HepG2 (cell line): ENCODE data around the gene LPIN3. TPM values are rescaled to one million over a fixed set of nuclear protein-coding genes. Genes with fewer than 3 reads are reported as not detected.

ENCODE experiments used
- HNRNPLL ChIP-seq: fragments of 200-400 bp; formaldehyde crosslinking; IDR thresholded peaks from 2 replicates; pipeline ENCODE4 v1.6.1; 2017; ENCODE audit warnings: mild to moderate bottlenecking, low read depth, low read length; ENCODE audit not compliant: poor library complexity, severe bottlenecking
- KDM4B ChIP-seq: sonication (generic); formaldehyde crosslinking; IDR thresholded peaks from 2 replicates; pipeline ENCODE4 v1.4.0; 2020; ENCODE audit warnings: missing genetic modification reagents
- PBX3 ChIP-seq: sonication (generic); formaldehyde crosslinking; IDR thresholded peaks from 2 replicates; pipeline ENCODE4 v1.8.1; 2023; ENCODE audit warnings: missing genetic modification reagents, inconsistent platforms, borderline replicate concordance
- POGZ ChIP-seq: sonication (generic); formaldehyde crosslinking; IDR thresholded peaks from 2 replicates; pipeline ENCODE4 v1.4.0; 2020; ENCODE audit warnings: mild to moderate bottlenecking, missing genetic modification reagents
- PRDM10 ChIP-seq: sonication (generic); formaldehyde crosslinking; IDR thresholded peaks from 2 replicates; pipeline ENCODE4 v1.4.0; 2020; ENCODE audit warnings: low read depth, missing genetic modification reagents
- RAD51 ChIP-seq: fragments of 450-650 bp; IDR thresholded peaks from 2 replicates; pipeline ENCODE4 v1.6.1; 2016; ENCODE audit warnings: borderline replicate concordance
- SNAI1 ChIP-seq: sonication (generic); formaldehyde crosslinking; IDR thresholded peaks from 2 replicates; pipeline ENCODE4 v1.5.0; 2020; ENCODE audit warnings: mild to moderate bottlenecking, missing genetic modification reagents, borderline replicate concordance
- THAP7 ChIP-seq: sonication (generic); formaldehyde crosslinking; IDR thresholded peaks from 2 replicates; pipeline ENCODE4 v1.8.1; 2023; ENCODE audit warnings: mild to moderate bottlenecking, missing genetic modification reagents
- ZBTB34 ChIP-seq: sonication (generic); formaldehyde crosslinking; IDR thresholded peaks from 2 replicates; pipeline ENCODE4 v1.8.0; 2022; ENCODE audit warnings: mild to moderate bottlenecking, missing genetic modification reagents
- ZNF18 ChIP-seq: sonication (generic); formaldehyde crosslinking; IDR thresholded peaks from 2 replicates; pipeline ENCODE4 v1.8.0; 2022; ENCODE audit warnings: mild to moderate bottlenecking, missing genetic modification reagents; ENCODE audit not compliant: insufficient replicate concordance
- ZNF224 ChIP-seq: sonication (generic); formaldehyde crosslinking; IDR thresholded peaks from 2 replicates; pipeline ENCODE4 v1.5.0; 2020; ENCODE audit warnings: mild to moderate bottlenecking, missing genetic modification reagents
- ZNF326 ChIP-seq: sonication (generic); formaldehyde crosslinking; IDR thresholded peaks from 2 replicates; pipeline ENCODE4 v1.4.0; 2020; ENCODE audit warnings: missing genetic modification reagents, borderline replicate concordance
- ZNF558 ChIP-seq: sonication (generic); formaldehyde crosslinking; IDR thresholded peaks from 2 replicates; pipeline ENCODE4 v1.9.0; 2022; ENCODE audit warnings: mild to moderate bottlenecking, missing genetic modification reagents, borderline replicate concordance
- ZNF629 ChIP-seq: sonication (generic); formaldehyde crosslinking; conservative IDR thresholded peaks from 2 replicates; pipeline ENCODE4 v1.5.0; 2020; ENCODE audit warnings: missing genetic modification reagents
- ZNF75D ChIP-seq: sonication (generic); formaldehyde crosslinking; IDR thresholded peaks from 2 replicates; pipeline ENCODE4 v1.8.1; 2023; ENCODE audit warnings: missing genetic modification reagents, mild to moderate bottlenecking, borderline replicate concordance
- ZNF800 ChIP-seq: sonication (generic); formaldehyde crosslinking; IDR thresholded peaks from 2 replicates; pipeline ENCODE4 v1.4.0; 2020; ENCODE audit warnings: missing genetic modification reagents
- polyA plus RNA-seq, 8 experiments: library from polyadenylated mRNA; depleted of rRNA in 3 of 8; stranded (reverse) in 7 of 8; unstranded in 1 of 8; fragments of >200 nt; fragmentation: Illumina TruSeq in 4 of 8; extraction: Trizol in 4 of 8; gene quantifications; 2 replicates each; pipeline versions ENCODE4 v1.2.1 to v1.2.3, GENCODE V29; 2011 to 2016; ENCODE audit warnings: low read depth in 4 of 8, missing spikeins in 1 of 8, mixed read lengths in 1 of 8; ENCODE audit not compliant: insufficient read depth in 1 of 8
- total RNA-seq, 5 experiments: library from RNA; depleted of rRNA; stranded (reverse); fragments of >200 nt; fragmentation: Illumina TruSeq; extraction: Trizol; gene quantifications; 2 replicates each; pipeline ENCODE4 v1.2.3, GENCODE V29; 2016; ENCODE audit warnings: low read depth in 1 of 5

The LPIN3 gene
- total and polyA plus RNA-seq, 2 of the 13 experiments (the other 11 are each of a cell fraction or from before 2014, with no cell fraction given): 14.2 to 28.6 TPM

- TF ChIP-seq ZBTB34 (no peak), RAD51 (no peak), ZNF800 (CRISPR knock-in tag) (0 out of 2 replicates have a peak, but pooled peaks have one; percentile 73), ZNF326 (CRISPR knock-in tag) (no peak), POGZ (CRISPR knock-in tag) (0 out of 2 replicates have a peak, but pooled peaks have one; percentile 24), KDM4B (no peak), THAP7 (CRISPR knock-in tag) (peak; percentile 75; the same call in 1 of the 2 replicates), ZNF224 (no peak), ZNF558 (no peak), HNRNPLL (no peak), PBX3 (CRISPR knock-in tag) (no peak), PRDM10 (0 out of 2 replicates have a peak, but pooled peaks have one; percentile 41), SNAI1 (no peak), ZNF18 (peak; percentile 39), ZNF75D (CRISPR knock-in tag) (no peak), ZNF629 (CRISPR knock-in tag) (no peak)
Observed at GRCh38 chr20:41329435-41330342, 10.9 kb upstream of the LPIN3 start (continued).
